PFSK-1 (cell line): Measurements from ENCODE around the gene RHBDL3.

Source experiments
- FOXP2 ChIP-seq: optimal IDR thresholded peaks from 2 replicates; pipeline ENCODE3; 2011; ENCODE audit warnings: borderline replicate concordance, control low read depth, inconsistent platforms; ENCODE audit not compliant: insufficient read depth; ENCODE audit errors: extremely low read length, extremely low read depth
- POLR2AphosphoS5 ChIP-seq: IDR thresholded peaks from 2 replicates; pipeline ENCODE4 v1.6.1; 2012; ENCODE audit warnings: low read depth, mild to moderate bottlenecking, control low read depth, low read length, moderate library complexity
- REST ChIP-seq, 2 experiments: IDR thresholded peaks; 2 replicates each; pipeline versions ENCODE4 v1.6.1 to v1.8.0; 2011 to 2012; ENCODE audit warnings: low read depth in 2 of 2, low read length in 2 of 2, control low read depth in 1 of 2, inconsistent platforms in 1 of 2, mild to moderate bottlenecking in 1 of 2, moderate library complexity in 1 of 2; ENCODE audit not compliant: insufficient read depth in 1 of 2
- SIN3A ChIP-seq: IDR thresholded peaks from 2 replicates; pipeline ENCODE4 v1.6.1; 2012; ENCODE audit warnings: mild to moderate bottlenecking, low read length, moderate library complexity, borderline replicate concordance; ENCODE audit not compliant: insufficient read depth
- TAF1 ChIP-seq: IDR thresholded peaks from 2 replicates; pipeline ENCODE4 v1.6.1; 2012; ENCODE audit warnings: low read length, control low read depth, borderline replicate concordance; ENCODE audit not compliant: insufficient read depth

The RHBDL3 gene

GRCh38 chr17:32264823-32265191 is 825 bp upstream of the RHBDL3 start:
- TF ChIP-seq REST (IDR thresholded peaks at IDR 0.05; ENCODE audit: insufficient read depth in 1 of 2, low read depth in 2 of 2, low read length in 2 of 2) (no peak), TAF1 (no peak), SIN3A (no peak), FOXP2 (no peak), POLR2AphosphoS5 (no peak)

GRCh38 chr17:32266051-32266388 is 388 bp downstream of the RHBDL3 start:
- TF ChIP-seq SIN3A (no peak), REST (IDR thresholded peaks at IDR 0.05; ENCODE audit: insufficient read depth in 1 of 2, low read depth in 2 of 2, low read length in 2 of 2) (no peak), FOXP2 (no peak), POLR2AphosphoS5 (no peak), TAF1 (no peak)

- TF ChIP-seq SIN3A, result no peak
- TF ChIP-seq TAF1, result no peak
- no peak for TF ChIP-seq REST (IDR thresholded peaks at IDR 0.05; ENCODE audit: insufficient read depth in 1 of 2, low read depth in 2 of 2, low read length in 2 of 2)
- TF ChIP-seq POLR2AphosphoS5, result no peak
- no peak for TF ChIP-seq FOXP2
These were observed 1.0 kb downstream of the RHBDL3 start for GRCh38 chr17:32266389-32267301.

- TF ChIP-seq POLR2AphosphoS5 (no peak), SIN3A (no peak), REST (IDR thresholded peaks at IDR 0.05; ENCODE audit: insufficient read depth in 1 of 2, low read depth in 2 of 2, low read length in 2 of 2) (no peak), FOXP2 (no peak), TAF1 (no peak)
These were observed 2.1 kb downstream of the RHBDL3 start for GRCh38 chr17:32267690-32268205.
